AG04450 (cell line): ENCODE data around the gene THAP11. TPM values are rescaled to one million over a fixed set of nuclear protein-coding genes. Genes with fewer than 3 reads are reported as not detected.
"Not testable (repeated sequence)": the region's sequence is repeated elsewhere in the genome, so short reads cannot be mapped to it uniquely, and the experiment has no call there.

Source experiments
- CTCF ChIA-PET: fragments of 300-600, 350-600 bp; formaldehyde crosslinking; extraction: SDS; loops from one replicate; lab custom pipeline; 2022; ENCODE audit warnings: antibody characterized with exemption, inconsistent platforms; lab: Charles Lee
- POLR2A ChIA-PET: fragments of 350-600 bp; formaldehyde crosslinking; extraction: SDS; loops from one replicate; lab custom pipeline; 2021; ENCODE audit warnings: antibody characterized with exemption, inconsistent platforms; lab: Yijun Ruan, JAX
- DNase-seq: peaks from one replicate; pipeline ENCODE4 v3.0.0-alpha.2; 2011; ENCODE audit warnings: low read depth, low spot score
- H3K27ac ChIP-seq: one replicate; pipeline ENCODE4 v1.5.1; 2012; ENCODE audit warnings: low read depth, low read length, control low read depth
- H3K27me3 ChIP-seq: one replicate; pipeline ENCODE4 v1.6.0; 2012; ENCODE audit warnings: low read length; ENCODE audit not compliant: control insufficient read depth, insufficient read depth
- H3K4me3 ChIP-seq: 2 replicates; pipeline ENCODE4 v1.5.1; 2011; ENCODE audit warnings: mild to moderate bottlenecking, low read depth, low read length, control low read depth
- H3K9me3 ChIP-seq: 2 replicates; pipeline ENCODE4 v1.5.1; 2012; ENCODE audit warnings: low read length; ENCODE audit not compliant: control insufficient read depth, insufficient read depth
- CTCF ChIP-seq: IDR thresholded peaks from 2 replicates; pipeline ENCODE4 v1.5.1; 2011; ENCODE audit warnings: low read depth, low read length, control low read depth, inconsistent platforms
- polyA plus RNA-seq: library from polyadenylated mRNA; depleted of rRNA; stranded (reverse); fragments of >200 nt; gene quantifications from 2 replicates; pipeline ENCODE4 v1.2.3, GENCODE V29; 2011

Gene THAP11
- polyA plus RNA-seq, 1 experiment = 22.3 TPM

DNA sequence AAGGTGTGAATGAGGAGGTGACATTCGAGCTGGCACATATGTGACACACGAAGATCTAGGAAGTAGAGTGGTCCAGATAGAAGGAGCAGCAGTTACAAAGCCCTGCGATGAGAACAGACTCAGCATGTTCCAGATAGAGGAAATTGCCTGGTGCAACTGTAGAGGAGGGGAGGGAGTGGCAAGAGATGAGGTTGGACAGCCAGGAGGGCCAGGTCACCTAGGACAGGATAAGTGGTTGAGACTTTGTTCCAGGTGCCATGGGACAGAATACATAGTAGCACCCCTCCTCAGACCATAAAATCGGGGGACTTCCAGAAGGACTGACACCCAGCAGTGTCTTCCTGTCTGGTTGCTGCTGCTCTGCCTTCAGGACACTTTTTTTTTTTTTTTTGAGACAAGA is 16.4 kb downstream of the THAP11 start:
- Histone ChIP-seq H3K27me3 (no peaks in the 10 kb centered on the region), H3K9me3 (no peaks in the 10 kb centered on the region), H3K4me3 (no peak overlapping the region), H3K27ac (peak overlapping the region; percentile 73)
- no peak for DNase-seq
- TF ChIP-seq CTCF = no peak
- CTCF ChIA-PET = interaction anchor here (0.5 to 0.6 kb wide), 2 partner anchors 70 to 388 kb away, joined by 3 to 5 read pairs; no protein-coding TSS in a partner anchor
- POLR2A ChIA-PET = no interaction called here

DNA sequence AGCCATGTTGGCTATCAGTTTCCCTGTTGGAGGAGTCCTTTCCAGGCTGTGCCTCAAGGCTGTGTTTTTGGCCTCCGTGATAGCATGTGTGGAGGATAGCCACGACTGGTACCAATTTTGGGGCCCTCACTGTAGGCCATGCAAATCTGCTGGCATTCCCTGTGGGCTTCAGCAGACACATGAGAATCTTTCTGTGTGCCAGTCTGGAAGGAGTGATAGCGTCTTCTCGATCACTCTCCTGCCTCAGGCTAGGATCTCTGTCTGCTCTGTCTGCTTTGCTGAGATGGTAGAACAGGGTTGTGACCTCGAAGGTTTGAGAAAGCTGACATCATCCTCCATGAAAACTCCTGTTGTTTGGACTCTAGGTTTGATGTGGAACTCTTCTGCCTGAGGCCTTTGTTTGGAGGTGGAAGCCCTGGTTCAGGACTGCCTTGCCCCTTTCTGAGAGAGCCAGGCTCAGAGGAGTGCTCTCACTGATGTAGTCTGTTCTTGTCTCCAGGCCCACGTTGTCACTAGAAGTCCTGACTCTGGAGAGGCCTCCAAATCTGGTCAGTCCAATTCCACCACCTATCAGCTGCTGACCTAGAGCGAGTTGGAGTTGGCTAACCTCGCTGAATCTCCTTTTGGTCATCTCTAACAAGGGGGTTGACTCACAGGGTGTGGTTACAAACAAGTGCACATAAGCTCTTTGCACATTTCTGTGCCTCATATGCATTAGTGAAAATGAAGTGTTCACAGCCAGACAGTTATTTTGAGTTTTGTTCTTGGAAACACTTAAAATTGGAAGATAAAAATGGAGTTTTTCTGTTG is 18.7 kb downstream of the THAP11 start:
- no peak overlapping the region for H3K4me3 ChIP-seq
- POLR2A ChIA-PET = interaction anchor here (1.8 kb wide), 1 partner anchor 14 kb away, joined by 9 read pairs; the partner anchor contains the start of genes CENPT and NUTF2
- TF ChIP-seq CTCF = no peak
- H3K9me3 ChIP-seq = no peaks in the 10 kb centered on the region
- no peak for DNase-seq
- H3K27me3 ChIP-seq = no peaks in the 10 kb centered on the region
- H3K27ac ChIP-seq = peak overlapping the region; percentile 3
- CTCF ChIA-PET = interaction anchor here (0.8 to 1.7 kb wide), 3 partner anchors 23 to 45 kb away, joined by 3 to 7 read pairs (median 4); partner anchors contain the start of gene NRN1L

DNA sequence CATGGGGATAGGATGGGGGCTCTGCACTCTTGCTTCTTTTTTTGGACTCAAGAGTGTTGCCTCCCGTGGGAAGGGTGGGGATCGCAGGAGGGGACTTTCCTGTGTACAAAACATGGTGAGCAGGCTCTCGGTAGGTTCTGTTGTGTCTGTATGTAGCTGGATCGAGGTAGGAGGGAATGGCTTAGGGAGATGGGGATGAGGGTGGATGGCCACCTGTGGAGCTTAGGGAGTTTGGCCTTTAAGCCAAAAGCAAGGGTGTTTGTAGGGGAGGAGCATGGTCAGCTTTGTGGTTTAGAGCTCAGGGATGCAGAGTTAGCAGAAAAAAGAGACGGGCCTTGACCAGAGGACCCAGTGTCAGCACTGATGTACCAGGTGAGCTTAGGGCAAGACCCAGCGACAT is 19.8 kb downstream of the THAP11 start:
- Histone ChIP-seq H3K27me3 (no peaks in the 10 kb centered on the region), H3K9me3 (no peaks in the 10 kb centered on the region), H3K4me3 (no peak overlapping the region), H3K27ac (no peak overlapping the region)
- CTCF ChIA-PET = interaction anchor here (1.7 kb wide), 1 partner anchor 46 kb away, joined by 7 read pairs; no protein-coding TSS in a partner anchor
- no peak for DNase-seq
- POLR2A ChIA-PET = no interaction called here
- TF ChIP-seq CTCF = no peak

- H3K9me3 ChIP-seq = no peaks in the 10 kb centered on the region
- no peak for DNase-seq
- H3K27me3 ChIP-seq = no peaks in the 10 kb centered on the region
- ChIA-PET POLR2A (interaction anchor here (0.6 to 1.3 kb wide), 3 partner anchors 9 to 26 kb away, joined by 3 read pairs; no protein-coding TSS in a partner anchor), CTCF (interaction anchor here (1.0 to 1.7 kb wide), 3 partner anchors 46 to 342 kb away, joined by 3 to 7 read pairs (median 4); no protein-coding TSS in a partner anchor)
- no peak for TF ChIP-seq CTCF
- no peak overlapping the region for H3K4me3 ChIP-seq
- H3K27ac ChIP-seq = peak overlapping the region; percentile 47
Observed at GRCh38 chr16:67862623-67863583, 20.8 kb downstream of the THAP11 start.

DNA sequence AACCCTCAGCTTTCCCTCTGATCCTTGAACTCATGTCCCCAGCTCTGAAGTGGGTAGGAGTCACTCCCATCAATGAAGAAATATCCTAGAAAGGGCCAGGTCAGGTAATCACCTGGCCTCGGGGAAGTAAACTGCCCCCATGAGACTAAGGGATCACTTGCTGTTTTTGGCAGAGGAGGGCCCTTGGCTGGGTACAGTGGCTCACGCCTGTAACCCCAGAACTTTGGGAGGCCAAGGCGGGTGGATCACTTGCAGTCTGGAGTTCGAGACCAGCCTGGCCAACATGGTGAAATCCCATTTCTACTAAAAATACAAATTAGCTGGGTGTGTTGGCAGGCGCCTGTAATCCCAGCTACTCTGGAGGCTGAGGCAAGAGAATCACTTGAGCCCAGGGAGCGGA is 21.9 kb downstream of the THAP11 start:
- POLR2A ChIA-PET, H3K27ac ChIP-seq, H3K27me3 ChIP-seq, DNase-seq, H3K4me3 ChIP-seq, H3K9me3 ChIP-seq: not testable (repeated sequence)
- CTCF ChIA-PET = interaction anchor here (1.0 kb wide), 1 partner anchor 343 kb away, joined by 3 read pairs; no protein-coding TSS in a partner anchor
